AG09319 (cell line): ENCODE data around the gene LRRC38.

Source experiments
- DNase-seq: peaks from one replicate; pipeline ENCODE4 v3.0.0-alpha.2; 2010; ENCODE audit warnings: low read depth; ENCODE audit errors: extremely low read depth
- CTCF ChIP-seq: IDR thresholded peaks from 2 replicates; pipeline ENCODE4 v1.5.1; 2011; ENCODE audit warnings: low read depth, mild to moderate bottlenecking, inconsistent platforms, low read length, moderate library complexity

The LRRC38 gene

GRCh38 chr1:13539683-13540082, 25.9 kb upstream of the LRRC38 start:
- DNase-seq = no peak
- TF ChIP-seq CTCF = no peak

GRCh38 chr1:13538832-13539231, 25.0 kb upstream of the LRRC38 start:
- DNase-seq = no peak
- TF ChIP-seq CTCF = no peak

- no peak for DNase-seq
- TF ChIP-seq CTCF = no peak
These were observed 22.8 kb upstream of the LRRC38 start for GRCh38 chr1:13536571-13536970.

- no peak for TF ChIP-seq CTCF
These were observed 21.4 kb upstream of the LRRC38 start for GRCh38 chr1:13535227-13535626.

GRCh38 chr1:13528320-13528719, 14.5 kb upstream of the LRRC38 start:
- TF ChIP-seq CTCF = no peak
- no peak for DNase-seq

More at GRCh38 chr1:13535227-13535626, 21.4 kb upstream of the LRRC38 start:
- DNase-seq = no peak

- DNase-seq = no peak
- TF ChIP-seq CTCF = no peak
These were observed 10.1 kb upstream of the LRRC38 start for GRCh38 chr1:13523780-13524477.

GRCh38 chr1:13520985-13521384, 7.2 kb upstream of the LRRC38 start:
- no peak for TF ChIP-seq CTCF
- DNase-seq = no peak
